ENCODE data around the gene ACER3.
"Not testable (repeated sequence)": the region's sequence is repeated elsewhere in the genome, so short reads cannot be mapped to it uniquely, and the experiment has no call there.

The ACER3 gene

GRCh38 chr11:76860539-76861475, at the start of gene ACER3:
Gene ACER3 (plus strand): TSS chr11:76860918. CDS start chr11:76860977, 59 bp downstream.
- DNase-seq = peak in 13 of 14 donors; percentile 46 to 91 (median 77)

- DNase-seq = no peak
Observed at GRCh38 chr11:76811259-76811658, 49.5 kb upstream of the ACER3 start.

- DNase-seq = no peak
Observed at GRCh38 chr11:76814414-76814813, 46.3 kb upstream of the ACER3 start.

- not testable (repeated sequence) for DNase-seq
Observed at GRCh38 chr11:76815678-76816077, 45.0 kb upstream of the ACER3 start.

- no peak for DNase-seq
Observed at GRCh38 chr11:76820184-76820566, 40.5 kb upstream of the ACER3 start.

- DNase-seq = not testable (repeated sequence)
Observed at GRCh38 chr11:76821396-76821795, 39.3 kb upstream of the ACER3 start.

GRCh38 chr11:76822406-76822805, 38.3 kb upstream of the ACER3 start:
- no peak for DNase-seq

- DNase-seq = no peak
Observed at GRCh38 chr11:76823481-76824028, 37.2 kb upstream of the ACER3 start.

GRCh38 chr11:76824083-76824939, 36.4 kb upstream of the ACER3 start:
- DNase-seq = no peak

GRCh38 chr11:76824980-76825725, 35.6 kb upstream of the ACER3 start:
- no peak for DNase-seq

- DNase-seq = no peak
Observed at GRCh38 chr11:76825726-76826396, 34.9 kb upstream of the ACER3 start.

GRCh38 chr11:76826508-76826907, 34.2 kb upstream of the ACER3 start:
- DNase-seq = not testable (repeated sequence)

- not testable (repeated sequence) for DNase-seq
Observed at GRCh38 chr11:76827005-76827404, 33.7 kb upstream of the ACER3 start.

- DNase-seq = peak in 1 of 14 donors; percentile 90
Observed at GRCh38 chr11:76830639-76831327, 29.9 kb upstream of the ACER3 start.

- no peak for DNase-seq
Observed at GRCh38 chr11:76831686-76832310, 28.9 kb upstream of the ACER3 start.

- no peak for DNase-seq
Observed at GRCh38 chr11:76832361-76832760, 28.4 kb upstream of the ACER3 start.

- DNase-seq = no peak
Observed at GRCh38 chr11:76834151-76834550, 26.6 kb upstream of the ACER3 start.

GRCh38 chr11:76835036-76835435, 25.7 kb upstream of the ACER3 start:
- DNase-seq = no peak

GRCh38 chr11:76835928-76836612, 24.6 kb upstream of the ACER3 start:
- peak in 2 of 14 donors; percentile 23 to 87 for DNase-seq
